ENCODE data around the gene MED19.
"Not testable (repeated sequence)": the region's sequence is repeated elsewhere in the genome, so short reads cannot be mapped to it uniquely, and the experiment has no call there.

Gene MED19

GRCh38 chr11:57703341-57703740 lies 8.7 kb downstream of the MED19 start:
- Histone ChIP-seq H3K4me3 (replicated peaks; ENCODE audit: insufficient read depth, low read length) (no peak overlapping the region), H3K27me3 (ENCODE audit: insufficient read depth, poor library complexity, severe bottlenecking) (no peaks in the 10 kb centered on the region), H3K27ac (replicated peaks) (no peak overlapping the region)
- TF ChIP-seq CTCF (IDR thresholded peaks at IDR 0.05; ENCODE audit: insufficient read depth, low read length), result no peak
- DNase-seq (ENCODE audit: low read depth in 1 of 2, low spot score in 1 of 2), result no peak

- DNase-seq (ENCODE audit: low read depth in 1 of 2, low spot score in 1 of 2), result no peak
- Histone ChIP-seq H3K27me3 (ENCODE audit: insufficient read depth, poor library complexity, severe bottlenecking) (no peaks in the 10 kb centered on the region), H3K4me3 (replicated peaks; ENCODE audit: insufficient read depth, low read length) (no peak overlapping the region), H3K27ac (replicated peaks) (no peak overlapping the region)
- TF ChIP-seq SPI1 (IDR thresholded peaks at IDR 0.05; ENCODE audit: borderline replicate concordance, low read depth) (no peak), GABPA (IDR thresholded peaks at IDR 0.05; ENCODE audit: low read depth) (no peak), REST (IDR thresholded peaks at IDR 0.05; ENCODE audit: insufficient replicate concordance, low read depth) (no peak), POLR2AphosphoS5 (IDR thresholded peaks at IDR 0.05; ENCODE audit: low read depth) (no peak), CTCF (IDR thresholded peaks at IDR 0.05; ENCODE audit: insufficient read depth, low read length) (no peak)
Observed at GRCh38 chr11:57700425-57700824, 11.6 kb downstream of the MED19 start.

GRCh38 chr11:57699813-57700212 lies 12.2 kb downstream of the MED19 start:
- H3K4me3 ChIP-seq (replicated peaks; ENCODE audit: insufficient read depth, low read length), result no peak overlapping the region
- H3K27ac ChIP-seq (replicated peaks), result no peak overlapping the region
- no peaks in the 10 kb centered on the region for H3K27me3 ChIP-seq (ENCODE audit: insufficient read depth, poor library complexity, severe bottlenecking)
- no peak for DNase-seq (ENCODE audit: low read depth in 1 of 2, low spot score in 1 of 2)
- TF ChIP-seq CTCF (IDR thresholded peaks at IDR 0.05; ENCODE audit: insufficient read depth, low read length) (no peak), REST (IDR thresholded peaks at IDR 0.05; ENCODE audit: insufficient replicate concordance, low read depth) (no peak), SPI1 (IDR thresholded peaks at IDR 0.05; ENCODE audit: borderline replicate concordance, low read depth) (no peak), GABPA (IDR thresholded peaks at IDR 0.05; ENCODE audit: low read depth) (no peak), POLR2AphosphoS5 (IDR thresholded peaks at IDR 0.05; ENCODE audit: low read depth) (no peak)

- DNase-seq (ENCODE audit: low read depth in 1 of 2, low spot score in 1 of 2), result no peak
- no peaks in the 10 kb centered on the region for H3K27me3 ChIP-seq (ENCODE audit: insufficient read depth, poor library complexity, severe bottlenecking)
- H3K27ac ChIP-seq (replicated peaks), result no peak overlapping the region
- no peak for TF ChIP-seq POLR2AphosphoS5 (IDR thresholded peaks at IDR 0.05; ENCODE audit: low read depth)
- TF ChIP-seq SPI1 (IDR thresholded peaks at IDR 0.05; ENCODE audit: borderline replicate concordance, low read depth), result no peak
- TF ChIP-seq CTCF (IDR thresholded peaks at IDR 0.05; ENCODE audit: insufficient read depth, low read length), result no peak
- TF ChIP-seq GABPA (IDR thresholded peaks at IDR 0.05; ENCODE audit: low read depth), result no peak
- no peak for TF ChIP-seq REST (IDR thresholded peaks at IDR 0.05; ENCODE audit: insufficient replicate concordance, low read depth)
- H3K4me3 ChIP-seq (replicated peaks; ENCODE audit: insufficient read depth, low read length), result no peak overlapping the region
Observed at GRCh38 chr11:57698843-57699365, 13.1 kb downstream of the MED19 start.

GRCh38 chr11:57690474-57690873 lies 21.5 kb downstream of the MED19 start:
- DNase-seq (ENCODE audit: low read depth in 1 of 2, low spot score in 1 of 2); H3K27ac ChIP-seq (replicated peaks); H3K4me3 ChIP-seq (replicated peaks; ENCODE audit: insufficient read depth, low read length); H3K27me3 ChIP-seq (ENCODE audit: insufficient read depth, poor library complexity, severe bottlenecking): not testable (repeated sequence)

Measured in HL-60 (cell line).